Midbrain (tissue), 1 donor: ENCODE results near the gene SPINK14.

Experiments
- DNase-seq: peaks from one replicate; lab custom pipeline; 2025; lab: John Stamatoyannopoulos, UW

SPINK14 gene

GRCh38 chr5:148201151-148201550, 32.8 kb downstream of the SPINK14 start:
- DNase-seq = no peak

DNA sequence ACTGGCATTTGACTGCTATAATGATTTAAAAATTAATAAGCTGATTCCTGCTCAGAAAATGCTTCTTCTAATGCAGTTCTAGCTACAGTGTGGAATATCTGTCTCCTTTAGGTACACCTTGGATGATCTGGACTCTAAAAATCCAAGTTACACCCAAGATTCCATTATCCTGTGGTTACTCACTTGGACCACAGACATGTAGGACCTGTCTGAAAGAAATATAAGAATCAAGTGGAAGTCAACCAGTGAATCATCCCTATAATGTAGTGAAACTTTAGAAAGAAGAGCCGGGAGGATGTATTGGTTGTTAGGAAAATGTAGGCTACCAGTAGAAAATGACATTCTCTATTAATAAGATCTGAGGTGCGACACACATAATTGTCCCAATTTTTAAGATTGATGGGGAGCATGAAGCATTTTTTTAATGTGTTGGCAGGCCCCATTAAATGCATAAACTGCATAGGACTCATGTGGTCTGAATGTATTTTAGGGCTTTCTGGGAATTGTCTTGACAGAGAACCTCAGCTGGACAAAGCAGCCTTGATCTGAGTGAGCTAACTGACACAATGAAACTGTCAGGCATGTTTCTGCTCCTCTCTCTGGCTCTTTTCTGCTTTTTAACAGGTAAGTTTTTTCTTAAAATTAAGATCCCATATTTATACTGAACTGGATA, 34.3 kb downstream of the SPINK14 start, which contains the start of gene SPINK6:
Gene SPINK6 (plus strand): TSS at position 512 of the 673 bp plus-strand sequence. CDS start 55 bp downstream, at position 567.
- no peak for DNase-seq

GRCh38 chr5:148205044-148205806, 36.9 kb downstream of the SPINK14 start:
- DNase-seq = no peak

DNA sequence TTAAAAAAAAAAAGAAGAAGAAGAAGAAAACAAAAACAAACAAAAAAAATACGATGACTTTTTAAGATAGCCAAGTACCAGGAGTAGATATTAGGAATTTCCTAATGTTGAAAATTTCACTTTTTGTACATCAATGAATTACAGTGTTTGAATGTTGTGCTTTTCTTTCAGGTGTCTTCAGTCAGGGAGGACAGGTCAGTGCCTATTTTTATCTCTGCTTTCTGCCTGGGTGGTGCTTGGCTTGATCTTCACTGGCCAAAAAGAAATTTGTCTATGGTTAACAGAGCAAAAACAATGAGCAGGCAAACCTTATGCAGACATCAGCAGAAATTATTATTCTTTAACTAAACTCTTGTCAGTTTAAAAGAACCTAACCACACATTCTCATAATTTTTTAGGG, 37.5 kb downstream of the SPINK14 start:
- no peak for DNase-seq

- DNase-seq = no peak
Observed at GRCh38 chr5:148206620-148207019, 38.3 kb downstream of the SPINK14 start.

DNA sequence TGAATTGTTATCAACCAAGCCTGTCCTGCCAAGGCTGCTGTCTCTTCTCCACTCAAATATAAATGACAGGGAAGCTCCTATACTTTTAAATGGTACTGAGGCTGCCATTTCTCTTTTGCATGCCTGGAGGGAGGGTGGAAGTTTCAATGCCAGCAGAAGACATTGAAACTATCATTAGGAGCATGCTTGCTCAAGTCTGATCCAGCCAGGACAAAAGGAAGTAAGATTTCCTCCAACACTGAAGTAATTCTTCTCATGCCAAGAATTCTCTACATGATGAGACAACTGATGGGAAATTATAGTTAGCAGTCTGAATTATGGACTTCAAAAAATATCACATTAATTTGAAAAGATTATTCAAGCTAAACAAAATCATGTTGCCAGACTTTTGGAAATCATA, 39.9 kb downstream of the SPINK14 start:
- no peak for DNase-seq

- no peak for DNase-seq
Observed at GRCh38 chr5:148209151-148209770, 40.9 kb downstream of the SPINK14 start.

GRCh38 chr5:148214665-148215185, 46.4 kb downstream of the SPINK14 start:
- no peak for DNase-seq

DNA sequence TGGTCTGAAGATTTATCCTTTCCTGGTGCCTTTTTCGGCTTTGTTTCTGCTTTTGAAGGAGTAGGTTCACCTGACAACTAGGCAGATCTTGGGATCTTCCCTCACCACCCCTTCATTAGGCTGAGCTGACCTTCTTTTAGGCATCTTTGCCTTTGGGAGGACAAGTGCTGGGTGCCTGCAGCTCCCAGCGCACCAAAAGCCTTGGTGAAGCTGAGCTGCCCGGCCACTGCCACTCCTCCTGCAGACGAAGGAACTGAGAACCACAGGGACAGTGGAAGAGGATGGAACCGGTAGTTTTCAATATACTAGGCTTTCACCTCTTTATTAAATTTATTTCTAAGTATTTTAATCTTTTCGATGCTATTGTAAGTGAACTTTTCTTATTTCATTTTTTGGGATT, 53.2 kb downstream of the SPINK14 start:
- DNase-seq = no peak

GRCh38 chr5:148224117-148224742, 55.9 kb downstream of the SPINK14 start:
- no peak for DNase-seq
